Thyroid gland (tissue), 4 donors: Measurements from ENCODE around the gene USP34.
"Not testable (repeated sequence)": the region's sequence is repeated elsewhere in the genome, so short reads cannot be mapped to it uniquely, and the experiment has no call there.

ENCODE experiments used
- POLR2A ChIP-seq, 2 donors: fragments of 450-650 bp; IDR thresholded peaks; one replicate each; pipeline ENCODE4 v1.6.1; 2017; ENCODE audit warnings: antibody characterized with exemption in 2 of 2, mild to moderate bottlenecking in 2 of 2, moderate library complexity in 1 of 2
- TF ChIP-seq, protein P1 (sequence below), 6 experiments: fragments of 200-600 bp in 3 of 6; fragments of 450-650 bp in 3 of 6; sonication (generic) in 3 of 6; IDR thresholded peaks; one replicate each; pipeline ENCODE4 v1.5.1; 2016 to 2019; ENCODE audit warnings: antibody characterized with exemption in 6 of 6, mild to moderate bottlenecking in 2 of 6, inconsistent platforms in 1 of 6, moderate library complexity in 1 of 6

GRCh38 chr2:61476929-61477589 lies 6.2 kb upstream of the USP34 start:
- TF ChIP-seq, protein P1, sequence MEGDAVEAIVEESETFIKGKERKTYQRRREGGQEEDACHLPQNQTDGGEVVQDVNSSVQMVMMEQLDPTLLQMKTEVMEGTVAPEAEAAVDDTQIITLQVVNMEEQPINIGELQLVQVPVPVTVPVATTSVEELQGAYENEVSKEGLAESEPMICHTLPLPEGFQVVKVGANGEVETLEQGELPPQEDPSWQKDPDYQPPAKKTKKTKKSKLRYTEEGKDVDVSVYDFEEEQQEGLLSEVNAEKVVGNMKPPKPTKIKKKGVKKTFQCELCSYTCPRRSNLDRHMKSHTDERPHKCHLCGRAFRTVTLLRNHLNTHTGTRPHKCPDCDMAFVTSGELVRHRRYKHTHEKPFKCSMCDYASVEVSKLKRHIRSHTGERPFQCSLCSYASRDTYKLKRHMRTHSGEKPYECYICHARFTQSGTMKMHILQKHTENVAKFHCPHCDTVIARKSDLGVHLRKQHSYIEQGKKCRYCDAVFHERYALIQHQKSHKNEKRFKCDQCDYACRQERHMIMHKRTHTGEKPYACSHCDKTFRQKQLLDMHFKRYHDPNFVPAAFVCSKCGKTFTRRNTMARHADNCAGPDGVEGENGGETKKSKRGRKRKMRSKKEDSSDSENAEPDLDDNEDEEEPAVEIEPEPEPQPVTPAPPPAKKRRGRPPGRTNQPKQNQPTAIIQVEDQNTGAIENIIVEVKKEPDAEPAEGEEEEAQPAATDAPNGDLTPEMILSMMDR (IDR thresholded peaks at IDR 0.05), result not testable (repeated sequence)
- not testable (repeated sequence) for TF ChIP-seq POLR2A (IDR thresholded peaks at IDR 0.05)
